ENCODE data around the gene NCF2. TPM values are rescaled to one million over a fixed set of nuclear protein-coding genes. Genes with fewer than 3 reads are reported as not detected.

The NCF2 gene
- total RNA-seq, 4 donors from 2014 or later, result 0.51 to 9.7 (median 3.0) TPM

GRCh38 chr1:183575606-183576005 is 14.7 kb downstream of the NCF2 start:
- Histone ChIP-seq H3K36me3 (no peaks in the 10 kb centered on the region), H3K4me1 (no peaks in the 10 kb centered on the region), H3K27me3 (no peaks in the 10 kb centered on the region), H3K4me3 (no peak overlapping the region), H3K9me3 (no peaks in the 10 kb centered on the region), H3K27ac (no peak overlapping the region)
- no peak for DNase-seq
- intact Hi-C loops (cut with DNase I; ENCODE audit: low total_unique reads), result no loop called here
- TF ChIP-seq CTCF (IDR thresholded peaks at IDR 0.05) (no peak), POLR2A (IDR thresholded peaks at IDR 0.05) (no peak)

- no peaks in the 10 kb centered on the region for H3K4me1 ChIP-seq
- no peak overlapping the region for H3K27ac ChIP-seq
- H3K9me3 ChIP-seq, result no peaks in the 10 kb centered on the region
- H3K36me3 ChIP-seq, result no peaks in the 10 kb centered on the region
- TF ChIP-seq CTCF (IDR thresholded peaks at IDR 0.05), result no peak
- TF ChIP-seq POLR2A (IDR thresholded peaks at IDR 0.05), result no peak
- H3K4me3 ChIP-seq, result no peak overlapping the region
- intact Hi-C loops (cut with DNase I; ENCODE audit: low total_unique reads), result no loop called here
- no peak for DNase-seq
- H3K27me3 ChIP-seq, result no peaks in the 10 kb centered on the region
Measured at GRCh38 chr1:183572721-183573120, 17.5 kb downstream of the NCF2 start.

- no peak overlapping the region for H3K27ac ChIP-seq
- H3K9me3 ChIP-seq, result no peaks in the 10 kb centered on the region
- no peaks in the 10 kb centered on the region for H3K27me3 ChIP-seq
- H3K4me1 ChIP-seq, result no peaks in the 10 kb centered on the region
- H3K4me3 ChIP-seq, result no peak overlapping the region
- intact Hi-C loops (cut with DNase I; ENCODE audit: low total_unique reads), result no loop called here
- H3K36me3 ChIP-seq, result no peaks in the 10 kb centered on the region
- no peak for DNase-seq
- TF ChIP-seq CTCF (IDR thresholded peaks at IDR 0.05) (no peak), POLR2A (IDR thresholded peaks at IDR 0.05) (no peak)
Measured at GRCh38 chr1:183571678-183572268, 18.5 kb downstream of the NCF2 start.

GRCh38 chr1:183570451-183570850 is 19.8 kb downstream of the NCF2 start:
- H3K27ac ChIP-seq, result no peak overlapping the region
- DNase-seq, result no peak
- TF ChIP-seq POLR2A (IDR thresholded peaks at IDR 0.05) (no peak), CTCF (IDR thresholded peaks at IDR 0.05) (no peak)
- intact Hi-C loops (cut with DNase I; ENCODE audit: low total_unique reads), result no loop called here
- H3K4me1 ChIP-seq, result no peaks in the 10 kb centered on the region
- no peak overlapping the region for H3K4me3 ChIP-seq
- no peaks in the 10 kb centered on the region for H3K36me3 ChIP-seq
- no peaks in the 10 kb centered on the region for H3K27me3 ChIP-seq
- no peaks in the 10 kb centered on the region for H3K9me3 ChIP-seq

GRCh38 chr1:183569801-183570200 is 20.5 kb downstream of the NCF2 start:
- intact Hi-C loops (cut with DNase I; ENCODE audit: low total_unique reads), result no loop called here

More at GRCh38 chr1:183569801-183570200, 20.5 kb downstream of the NCF2 start:
- no peaks in the 10 kb centered on the region for H3K36me3 ChIP-seq
- H3K27ac ChIP-seq, result no peak overlapping the region
- DNase-seq, result no peak
- H3K4me3 ChIP-seq, result no peak overlapping the region
- TF ChIP-seq CTCF (IDR thresholded peaks at IDR 0.05), result no peak
- no peak for TF ChIP-seq POLR2A (IDR thresholded peaks at IDR 0.05)
- no peaks in the 10 kb centered on the region for H3K9me3 ChIP-seq
- no peaks in the 10 kb centered on the region for H3K27me3 ChIP-seq
- no peaks in the 10 kb centered on the region for H3K4me1 ChIP-seq

Data from uterus (tissue), 4 donors.